Measurements from ENCODE around the gene MRC2.

MRC2 gene

GRCh38 chr17:62723842-62724241 is 96.4 kb downstream of the MRC2 start:
- no peak for DNase-seq (ENCODE audit: low spot score)

GRCh38 chr17:62724398-62725146 is 97.1 kb downstream of the MRC2 start:
- no peak for DNase-seq (ENCODE audit: low spot score)

DNA sequence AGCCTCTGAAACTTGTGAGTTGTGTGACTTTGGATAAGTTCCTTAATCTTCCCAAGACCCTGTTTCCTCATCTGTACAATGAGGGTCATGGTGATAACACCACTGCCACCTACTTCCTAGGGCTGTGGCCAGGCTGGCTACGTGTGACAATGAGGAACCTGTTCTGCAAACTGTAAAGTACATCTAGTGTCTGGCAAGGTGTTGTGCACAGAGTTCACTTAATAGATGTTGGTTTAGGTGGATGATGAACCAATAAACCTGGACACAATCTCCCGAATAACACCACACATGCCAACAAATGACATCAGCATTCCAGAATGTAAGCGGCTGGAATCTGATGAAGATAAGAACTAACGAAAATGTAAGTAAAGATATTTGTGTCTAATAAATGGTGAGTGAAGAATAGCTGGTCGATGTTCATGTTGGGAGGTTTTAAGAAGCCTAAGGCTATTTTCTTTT is 98.3 kb downstream of the MRC2 start:
- no peak for DNase-seq (ENCODE audit: low spot score)

DNA sequence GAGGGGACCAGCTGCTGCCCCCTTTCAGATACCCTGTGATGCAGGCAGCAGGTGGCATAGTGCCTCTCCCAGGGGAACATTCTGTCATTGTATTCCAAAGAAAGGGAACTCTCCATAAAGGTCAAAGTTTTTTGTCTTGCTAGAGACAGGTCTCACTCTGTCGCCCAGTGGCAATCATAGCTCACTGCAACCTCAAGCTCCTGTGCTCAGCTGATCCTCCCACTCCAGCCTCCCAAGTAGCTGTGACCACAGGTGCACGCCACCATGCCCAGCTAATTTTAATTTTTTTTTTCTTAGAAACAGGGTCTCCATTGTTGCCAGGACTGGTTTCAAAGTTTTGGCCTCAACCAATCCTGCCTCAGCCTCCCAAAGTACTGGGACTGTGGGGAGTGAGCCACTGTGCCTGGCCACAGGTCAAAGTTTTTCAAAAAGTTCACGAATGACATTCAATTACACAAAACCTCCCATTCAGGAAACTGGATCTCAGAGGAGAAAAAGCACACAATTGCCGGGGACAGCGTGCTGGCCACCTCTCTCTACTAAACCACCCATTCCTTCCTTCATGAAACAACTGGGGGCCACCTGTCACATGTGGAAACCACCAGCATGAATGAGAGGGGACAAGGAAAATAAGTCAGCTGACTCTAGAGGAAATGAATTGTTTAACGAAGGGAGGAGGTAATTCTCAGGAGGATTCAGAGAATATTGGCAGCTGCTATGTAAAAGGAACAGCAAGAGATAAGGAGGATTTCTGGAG is 100.6 kb downstream of the MRC2 start:
- no peak for DNase-seq (ENCODE audit: low spot score)

DNA sequence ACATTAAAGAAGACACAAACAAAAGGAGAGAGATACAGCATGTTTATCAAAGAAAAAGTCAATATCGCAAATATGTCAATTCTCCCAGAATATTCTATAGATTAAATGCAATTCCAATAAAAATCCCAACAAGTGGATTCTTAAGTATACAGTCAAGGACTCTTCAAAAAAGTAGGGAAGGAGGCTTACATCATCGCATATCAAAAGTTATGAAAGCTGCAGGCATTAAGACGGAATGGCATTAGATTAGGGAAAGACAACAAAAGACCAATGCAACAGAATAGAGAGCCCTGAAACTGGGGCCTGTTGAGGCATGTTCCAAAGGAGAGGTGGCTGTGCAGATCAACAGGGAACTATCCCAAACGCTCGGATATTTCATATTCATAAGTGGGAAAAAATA is 104.7 kb downstream of the MRC2 start:
- no peak for DNase-seq (ENCODE audit: low spot score)

DNA sequence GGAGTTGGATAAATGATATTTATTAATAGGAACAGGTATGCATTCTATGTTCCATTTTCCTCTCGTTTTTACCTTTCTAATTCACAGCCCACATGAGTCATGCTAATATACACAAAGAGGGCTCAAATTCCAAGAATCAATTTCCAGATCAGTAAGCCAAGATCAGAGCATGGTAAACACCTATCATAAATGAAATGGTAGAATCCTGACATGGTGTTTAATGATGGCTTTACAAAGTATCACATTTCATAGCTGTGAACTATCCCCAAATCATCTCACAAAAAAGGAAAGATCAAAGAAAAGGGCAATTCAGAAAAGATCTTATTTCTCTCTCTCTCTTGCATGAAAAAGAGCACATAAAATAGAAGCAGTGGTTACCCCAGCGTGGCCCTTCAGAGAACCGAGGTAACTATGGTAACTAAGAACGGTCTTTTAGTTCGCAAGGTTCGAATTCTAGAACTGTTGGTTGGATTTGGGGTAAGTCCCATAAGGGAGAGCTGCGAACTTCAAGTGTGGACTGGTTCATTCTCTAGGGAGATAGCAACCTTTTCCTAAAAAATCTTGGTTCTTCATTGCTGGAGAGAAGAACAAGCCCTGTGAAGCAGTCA is 107.7 kb downstream of the MRC2 start:
- no peak for DNase-seq (ENCODE audit: low spot score)

GRCh38 chr17:62737513-62737912 is 110.0 kb downstream of the MRC2 start:
- DNase-seq (ENCODE audit: low spot score) = no peak

- DNase-seq (ENCODE audit: low spot score) = no peak
Observed at GRCh38 chr17:62738281-62738680, 110.8 kb downstream of the MRC2 start.

- peak; percentile 67 for DNase-seq (ENCODE audit: low spot score)
Observed at GRCh38 chr17:62739645-62740388, 112.3 kb downstream of the MRC2 start.

DNA sequence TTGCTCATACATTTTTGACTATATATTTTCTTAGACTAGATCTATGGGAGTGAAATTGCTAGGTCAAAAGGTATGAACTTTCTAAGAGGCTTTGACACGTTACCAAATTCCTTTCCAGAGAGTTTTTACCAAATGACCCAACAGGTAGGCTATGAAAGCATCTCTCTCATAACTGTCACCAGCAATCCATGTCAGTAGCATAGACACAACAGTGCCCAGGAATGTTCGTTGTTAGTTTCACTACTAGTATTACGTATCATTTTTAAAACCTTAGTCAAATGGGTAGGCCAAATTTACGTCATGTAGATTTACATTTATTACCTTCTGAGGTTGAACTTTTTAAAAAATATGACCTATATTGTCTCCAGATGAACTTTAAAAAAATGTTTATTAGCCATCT is 113.8 kb downstream of the MRC2 start:
- no peak for DNase-seq (ENCODE audit: low spot score)

Measured in AG08396 (cell line).